Mucosa of descending colon (tissue), 3 donors: ENCODE measurements around the gene TMEM250. TPM values are rescaled to one million over a fixed set of nuclear protein-coding genes. Genes with fewer than 3 reads are reported as not detected.
"Not testable (repeated sequence)": the region's sequence is repeated elsewhere in the genome, so short reads cannot be mapped to it uniquely, and the experiment has no call there.

Source experiments
- ATAC-seq: fragments of 200-7000 bp; cut with Tn5 transposase; one replicate; pipeline ENCODE4 v1.9.1; 2020; ENCODE audit warnings: mild to moderate bottlenecking, moderate library complexity
- DNase-seq, 3 donors: peaks; one replicate each; pipeline ENCODE4 v3.0.0-alpha.2; 2020
- H3K36me3 ChIP-seq: fragments of 200-600 bp; one replicate; pipeline ENCODE4 v1.8.0; 2021; ENCODE audit warnings: low read depth, mild to moderate bottlenecking
- H3K4me1 ChIP-seq: fragments of 200-600 bp; one replicate; pipeline ENCODE4 v1.8.0; 2021; ENCODE audit warnings: low read depth, mild to moderate bottlenecking
- H3K4me3 ChIP-seq: fragments of 200-600 bp; one replicate; pipeline ENCODE4 v1.8.0; 2021; ENCODE audit warnings: mild to moderate bottlenecking
- H3K9me3 ChIP-seq: fragments of 200-600 bp; one replicate; pipeline ENCODE4 v1.8.0; 2021; ENCODE audit warnings: mild to moderate bottlenecking
- intact Hi-C, 2 donors: fragments of 100-400 bp; cut with DNase I in 1 of 2; cut with micrococcal nuclease in 1 of 2; formaldehyde crosslinking; loops; one replicate each; pipeline versions ENCODE4 v1.11.0 to v1.11.1; 2022; cut with DNase I, micrococcal nuclease
- total RNA-seq, 3 donors: library from RNA; stranded (reverse); fragmentation: NEBNext Ultra II Directional in 2 of 3; extraction: Animal tissue kit (Norgen Biotek cat#: 25700) in 2 of 3; gene quantifications; one replicate each; pipeline versions ENCODE4 v1.2.1 to v1.2.4, GENCODE V29; 2021 to 2023
- TF ChIP-seq, protein P1 (sequence below): fragments of 200-600 bp; IDR thresholded peaks from one replicate; pipeline ENCODE4 v1.8.0; 2022; ENCODE audit warnings: antibody characterized with exemption, mild to moderate bottlenecking
- donor health status: DM: no; HTN: no; CAD: no; lungs with moderate emphysema.
- donor health status: DM: no; HTN: no; CAD: no.
- donor health status: DM: no; HTN: yes; CAD: no.

TMEM250 gene
- total RNA-seq, 3 donors from 2014 or later, result 47.4 to 54.1 (median 52.0) TPM

DNA sequence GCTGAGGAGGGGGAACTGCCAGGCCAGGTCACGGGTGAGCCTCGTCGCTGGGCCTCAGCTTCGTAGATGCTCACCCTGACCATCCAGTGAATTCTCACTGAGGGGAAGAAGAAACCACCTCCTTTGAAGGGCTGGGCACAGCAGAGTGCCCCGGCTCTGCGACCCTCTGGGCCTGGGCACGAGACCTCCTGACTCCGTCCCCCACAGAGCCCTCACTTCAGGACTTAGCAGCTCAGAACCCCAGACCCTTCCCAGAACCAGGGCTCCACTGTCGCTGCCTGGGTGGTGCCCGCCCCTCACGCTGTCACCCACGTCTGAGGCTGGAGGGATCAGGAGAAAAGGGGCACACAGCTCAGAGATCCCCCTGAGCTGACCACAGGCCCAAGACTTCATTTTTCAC is 34.3 kb upstream of the TMEM250 start:
- H3K4me3 ChIP-seq, result no peak overlapping the region
- DNase-seq (no peak), ATAC-seq (no peak)
- intact Hi-C loops, result no loop called here
- H3K36me3 ChIP-seq, result no peaks in the 10 kb centered on the region
- H3K9me3 ChIP-seq, result no peaks in the 10 kb centered on the region
- no peaks in the 10 kb centered on the region for H3K4me1 ChIP-seq
- TF ChIP-seq, protein P1, sequence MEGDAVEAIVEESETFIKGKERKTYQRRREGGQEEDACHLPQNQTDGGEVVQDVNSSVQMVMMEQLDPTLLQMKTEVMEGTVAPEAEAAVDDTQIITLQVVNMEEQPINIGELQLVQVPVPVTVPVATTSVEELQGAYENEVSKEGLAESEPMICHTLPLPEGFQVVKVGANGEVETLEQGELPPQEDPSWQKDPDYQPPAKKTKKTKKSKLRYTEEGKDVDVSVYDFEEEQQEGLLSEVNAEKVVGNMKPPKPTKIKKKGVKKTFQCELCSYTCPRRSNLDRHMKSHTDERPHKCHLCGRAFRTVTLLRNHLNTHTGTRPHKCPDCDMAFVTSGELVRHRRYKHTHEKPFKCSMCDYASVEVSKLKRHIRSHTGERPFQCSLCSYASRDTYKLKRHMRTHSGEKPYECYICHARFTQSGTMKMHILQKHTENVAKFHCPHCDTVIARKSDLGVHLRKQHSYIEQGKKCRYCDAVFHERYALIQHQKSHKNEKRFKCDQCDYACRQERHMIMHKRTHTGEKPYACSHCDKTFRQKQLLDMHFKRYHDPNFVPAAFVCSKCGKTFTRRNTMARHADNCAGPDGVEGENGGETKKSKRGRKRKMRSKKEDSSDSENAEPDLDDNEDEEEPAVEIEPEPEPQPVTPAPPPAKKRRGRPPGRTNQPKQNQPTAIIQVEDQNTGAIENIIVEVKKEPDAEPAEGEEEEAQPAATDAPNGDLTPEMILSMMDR, result no peak

DNA sequence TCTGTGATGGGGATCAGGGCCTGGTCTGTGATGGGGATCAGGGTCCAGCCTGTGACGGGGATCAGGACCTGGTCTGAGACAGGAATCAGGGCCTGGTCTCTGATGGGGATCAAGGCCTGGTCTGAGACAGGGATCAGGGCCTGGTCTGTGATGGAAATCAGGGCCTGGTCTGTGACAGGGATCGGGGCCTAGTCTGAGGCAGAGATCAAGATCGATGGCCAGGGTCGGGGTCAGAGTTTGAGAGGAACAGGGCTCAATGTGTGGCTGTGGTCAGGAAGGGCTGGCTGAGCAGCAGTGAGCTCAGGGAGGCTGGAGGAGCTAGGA is 33.8 kb upstream of the TMEM250 start:
- Histone ChIP-seq H3K4me3 (no peak overlapping the region), H3K9me3 (no peaks in the 10 kb centered on the region), H3K36me3 (no peaks in the 10 kb centered on the region), H3K4me1 (no peaks in the 10 kb centered on the region)
- DNase-seq (no peak), ATAC-seq (no peak)
- intact Hi-C loops, result no loop called here
- TF ChIP-seq, protein P1, result no peak

DNA sequence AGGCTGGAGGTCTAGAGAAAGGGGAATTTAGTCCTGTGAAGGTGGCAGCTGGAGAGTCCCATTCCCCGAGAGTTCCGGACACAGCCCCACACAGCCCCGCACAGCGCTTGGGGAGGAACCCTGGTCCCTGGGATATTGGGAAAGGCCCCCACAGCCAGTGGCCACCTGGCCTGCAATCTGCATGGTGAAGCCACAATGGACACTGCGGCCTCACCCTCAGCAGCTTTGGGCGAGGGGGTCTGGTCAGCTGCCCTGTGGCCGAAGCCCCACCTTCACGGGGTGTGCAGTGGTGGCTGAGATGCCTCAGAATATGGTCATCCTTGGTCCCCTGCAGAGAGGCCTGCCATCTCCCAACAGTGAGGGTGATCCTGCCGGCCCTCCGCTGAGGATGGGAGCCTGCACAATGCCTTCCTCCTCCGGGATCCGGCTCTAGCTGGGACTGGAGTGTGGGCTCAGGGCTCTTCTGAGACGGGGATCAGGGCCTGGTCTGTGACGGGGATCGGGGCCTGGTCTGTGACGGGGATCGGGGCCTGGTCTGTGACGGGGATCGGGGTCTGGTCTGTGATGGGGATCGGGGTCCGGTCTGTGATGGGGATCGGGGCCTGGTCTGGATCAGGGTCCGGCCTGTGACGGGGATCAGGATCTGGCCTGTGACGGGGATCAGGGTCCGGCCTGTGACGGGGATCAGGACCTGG is 33.3 kb upstream of the TMEM250 start:
- H3K4me3 ChIP-seq, result no peak overlapping the region
- no peaks in the 10 kb centered on the region for H3K9me3 ChIP-seq
- TF ChIP-seq, protein P1, result no peak
- ATAC-seq (no peak), DNase-seq (peak in 1 of 3 donors; percentile 40)
- intact Hi-C loops, result no loop called here
- H3K4me1 ChIP-seq, result no peaks in the 10 kb centered on the region
- no peaks in the 10 kb centered on the region for H3K36me3 ChIP-seq

DNA sequence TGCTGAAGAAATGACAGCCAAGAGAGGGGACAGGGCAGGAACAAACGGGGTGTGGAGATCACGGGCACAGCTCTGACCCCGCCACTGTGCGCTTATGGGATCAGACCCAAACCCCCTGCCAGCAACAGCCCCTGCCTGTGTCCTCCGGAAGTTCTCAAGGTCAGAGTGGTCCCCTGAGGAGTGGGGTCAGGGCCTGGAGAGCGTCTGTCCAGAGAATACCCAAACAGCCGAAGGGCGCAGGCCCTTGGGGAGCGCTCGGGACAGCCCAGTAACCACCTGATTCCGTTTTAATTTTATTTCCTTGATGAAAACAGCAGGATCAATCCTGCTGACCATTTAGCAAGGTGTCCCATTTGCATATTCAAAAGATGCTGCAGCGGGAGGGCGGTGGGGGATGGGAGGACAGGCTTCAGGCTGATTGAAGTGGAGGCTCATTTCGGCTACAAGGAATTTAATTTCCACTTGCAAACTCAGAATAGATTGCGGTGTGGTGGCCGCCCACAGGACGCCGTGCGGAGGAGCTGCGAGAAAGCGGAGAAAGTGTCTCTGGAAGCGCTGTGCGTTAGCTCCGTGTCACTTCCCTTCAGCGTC is 32.6 kb upstream of the TMEM250 start:
- ATAC-seq (no peak), DNase-seq (no peak)
- Histone ChIP-seq H3K9me3 (no peaks in the 10 kb centered on the region), H3K36me3 (no peaks in the 10 kb centered on the region), H3K4me3 (no peak overlapping the region), H3K4me1 (no peaks in the 10 kb centered on the region)
- TF ChIP-seq, protein P1, result no peak
- intact Hi-C loops, result no loop called here

DNA sequence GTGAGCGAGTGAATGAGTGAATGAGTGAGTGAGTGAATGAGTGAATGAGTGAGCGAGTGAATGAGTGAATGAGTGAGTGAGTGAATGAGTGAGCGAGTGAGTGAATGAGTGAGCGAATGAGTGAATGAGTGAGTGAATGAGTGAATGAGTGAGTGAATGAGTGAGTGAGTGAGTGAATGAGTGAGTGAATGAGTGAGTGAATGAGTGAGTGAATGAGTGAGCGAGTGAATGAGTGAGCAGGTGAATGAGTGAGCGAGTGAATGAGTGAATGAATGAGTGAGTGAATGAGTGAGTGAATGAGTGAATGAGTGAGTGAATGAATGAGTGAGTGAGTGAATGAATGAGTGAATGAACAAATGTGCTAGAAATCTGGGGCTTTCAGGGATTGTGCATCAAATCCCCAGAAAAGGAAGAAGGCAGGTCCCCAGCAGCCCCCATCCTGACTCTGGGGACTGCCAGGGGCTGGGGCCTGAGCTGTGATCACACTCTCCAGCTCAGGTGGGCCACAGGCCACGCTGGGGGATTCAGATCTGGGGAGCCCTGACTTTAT is 32.1 kb upstream of the TMEM250 start:
- H3K4me3 ChIP-seq, H3K36me3 ChIP-seq, intact Hi-C loops, H3K9me3 ChIP-seq, ATAC-seq, H3K4me1 ChIP-seq, DNase-seq: not testable (repeated sequence)

DNA sequence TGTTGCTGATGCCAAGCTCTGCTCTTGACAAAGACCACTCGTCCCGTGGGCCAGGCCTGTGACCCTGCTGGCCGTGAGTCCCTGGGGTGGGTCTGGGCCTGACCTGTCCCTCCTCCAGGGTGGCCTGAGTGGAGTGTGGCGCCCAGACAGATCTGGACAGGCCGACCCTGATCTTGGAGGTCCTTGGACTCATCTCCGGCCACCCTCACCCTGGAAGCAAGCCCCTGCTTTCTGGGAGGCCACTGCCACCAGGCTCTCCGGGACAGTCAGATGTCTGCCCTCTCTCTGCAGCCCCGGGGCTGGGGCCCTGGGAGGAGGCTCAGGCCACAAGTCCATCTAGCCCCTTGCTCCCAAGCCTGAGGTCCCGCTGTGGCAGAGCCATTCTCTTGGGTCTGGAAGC is 31.2 kb upstream of the TMEM250 start:
- no peaks in the 10 kb centered on the region for H3K36me3 ChIP-seq
- no peaks in the 10 kb centered on the region for H3K9me3 ChIP-seq
- DNase-seq (no peak), ATAC-seq (no peak)
- no peak overlapping the region for H3K4me3 ChIP-seq
- H3K4me1 ChIP-seq, result no peaks in the 10 kb centered on the region
- TF ChIP-seq, protein P1, result no peak
- intact Hi-C loops, result no loop called here
